Thoracic aorta (tissue), 2 donors: ENCODE measurements around the gene AGGF1. TPM values are rescaled to one million over a fixed set of nuclear protein-coding genes. Genes with fewer than 3 reads are reported as not detected.
A peak's percentile ranks its signal among the peaks of the same experiment; 100 is the strongest.

ENCODE experiments used
- ATAC-seq: fragments of 150-250 bp; one replicate; pipeline ENCODE4 v1.8.0; 2017; ENCODE audit warnings: low read depth; ENCODE audit not compliant: insufficient number of reproducible peaks, low FRiP score
- DNase-seq: peaks from one replicate; pipeline ENCODE4 v3.0.0-alpha.2; 2020; ENCODE audit warnings: low spot score
- H3K27ac ChIP-seq, 2 donors: fragments of 200-600 bp; sonication (generic); 1 replicate in 1 of 2; 2 replicates in 1 of 2; pipeline ENCODE4 v1.5.1; 2016; ENCODE audit warnings: mild to moderate bottlenecking in 2 of 2, moderate library complexity in 2 of 2
- H3K27me3 ChIP-seq: fragments of 200-600 bp; sonication (generic); replicated peaks from 2 replicates; pipeline ENCODE4 v1.6.0; 2016; ENCODE audit warnings: mild to moderate bottlenecking; ENCODE audit not compliant: insufficient read depth
- H3K36me3 ChIP-seq: fragments of 200-600 bp; sonication (generic); one replicate; pipeline ENCODE4 v1.5.1; 2016
- H3K4me1 ChIP-seq, 2 donors: fragments of 200-600 bp; sonication (generic); 1 replicate in 1 of 2; 2 replicates in 1 of 2; pipeline versions ENCODE4 v1.5.1 to v1.6.0; 2016; ENCODE audit warnings: low read depth in 2 of 2, mild to moderate bottlenecking in 1 of 2; ENCODE audit not compliant: control insufficient read depth in 1 of 2
- H3K4me3 ChIP-seq: fragments of 200-600 bp; sonication (generic); 2 replicates; pipeline ENCODE4 v1.5.1; 2016; ENCODE audit warnings: mild to moderate bottlenecking
- H3K9me3 ChIP-seq: fragments of 200-600 bp; sonication (generic); 2 replicates; pipeline ENCODE4 v1.5.1; 2016
- CTCF ChIP-seq: fragments of 200-600 bp; sonication (generic); IDR thresholded peaks from one replicate; pipeline ENCODE4 v1.5.1; 2019; ENCODE audit warnings: antibody characterized with exemption
- total RNA-seq, 2 donors: library from RNA; depleted of rRNA; stranded (reverse); fragments of >200 nt; gene quantifications; one replicate each; pipeline versions ENCODE4 v1.1.0 to v1.2.3, GENCODE V29; 2016

The AGGF1 gene
- total RNA-seq, 2 donors from 2014 or later: 24.1 to 26.0 TPM

GRCh38 chr5:77086689-77087483, 56.7 kb downstream of the AGGF1 start, which contains the start of gene ZBED3:
ZBED3 (minus strand) TSS chr5:77087285; CDS start chr5:77077878, 9,407 bp downstream.
- Histone ChIP-seq H3K27ac (peak within 1 kb of the TSS; percentile 90 to 91), H3K36me3 (peaks cover 5% of the 10 kb centered on the region), H3K27me3 (no peaks in the 10 kb centered on the region), H3K9me3 (no peaks in the 10 kb centered on the region), H3K4me3 (peak within 1 kb of the TSS; percentile 93), H3K4me1 (peaks cover 11 to 12% of the 10 kb centered on the region in 2 donors)
- TF ChIP-seq CTCF: peak; percentile 14
- peak; percentile 64 for ATAC-seq
- DNase-seq: peak; percentile 15

- Histone ChIP-seq H3K27me3 (no peaks in the 10 kb centered on the region), H3K27ac (peak overlapping the region; percentile 90 to 91), H3K36me3 (peaks cover 5% of the 10 kb centered on the region), H3K9me3 (no peaks in the 10 kb centered on the region), H3K4me3 (peak overlapping the region; percentile 93), H3K4me1 (peaks cover 11 to 12% of the 10 kb centered on the region in 2 donors)
- no peak for DNase-seq
- no peak for TF ChIP-seq CTCF
- no peak for ATAC-seq
Measured at GRCh38 chr5:77087484-77088261, 57.5 kb downstream of the AGGF1 start.

- Histone ChIP-seq H3K4me1 (no peaks in the 10 kb centered on the region), H3K27ac (no peak overlapping the region), H3K27me3 (no peaks in the 10 kb centered on the region), H3K36me3 (no peaks in the 10 kb centered on the region), H3K4me3 (no peak overlapping the region), H3K9me3 (no peaks in the 10 kb centered on the region)
- ATAC-seq (no peak), DNase-seq (no peak)
- TF ChIP-seq CTCF: no peak
Measured at GRCh38 chr5:77095189-77095588, 65.0 kb downstream of the AGGF1 start.

- H3K27me3 ChIP-seq: no peaks in the 10 kb centered on the region
- ATAC-seq: no peak
- no peaks in the 10 kb centered on the region for H3K4me1 ChIP-seq
- DNase-seq: no peak
- no peak for TF ChIP-seq CTCF
- no peak overlapping the region for H3K27ac ChIP-seq
- H3K4me3 ChIP-seq: no peak overlapping the region
- no peaks in the 10 kb centered on the region for H3K9me3 ChIP-seq
- H3K36me3 ChIP-seq: no peaks in the 10 kb centered on the region
Measured at GRCh38 chr5:77101298-77101697, 71.1 kb downstream of the AGGF1 start.

GRCh38 chr5:77102549-77102948, 72.3 kb downstream of the AGGF1 start:
- DNase-seq (no peak), ATAC-seq (no peak)
- Histone ChIP-seq H3K4me3 (no peak overlapping the region), H3K36me3 (no peaks in the 10 kb centered on the region), H3K4me1 (no peaks in the 10 kb centered on the region), H3K9me3 (no peaks in the 10 kb centered on the region), H3K27ac (no peak overlapping the region), H3K27me3 (no peaks in the 10 kb centered on the region)
- TF ChIP-seq CTCF: no peak
